ENCODE data around the gene PLCG2.

GRCh38 chr16:81734632-81735434, 44.3 kb upstream of the PLCG2 start:
- TF ChIP-seq, protein P1, sequence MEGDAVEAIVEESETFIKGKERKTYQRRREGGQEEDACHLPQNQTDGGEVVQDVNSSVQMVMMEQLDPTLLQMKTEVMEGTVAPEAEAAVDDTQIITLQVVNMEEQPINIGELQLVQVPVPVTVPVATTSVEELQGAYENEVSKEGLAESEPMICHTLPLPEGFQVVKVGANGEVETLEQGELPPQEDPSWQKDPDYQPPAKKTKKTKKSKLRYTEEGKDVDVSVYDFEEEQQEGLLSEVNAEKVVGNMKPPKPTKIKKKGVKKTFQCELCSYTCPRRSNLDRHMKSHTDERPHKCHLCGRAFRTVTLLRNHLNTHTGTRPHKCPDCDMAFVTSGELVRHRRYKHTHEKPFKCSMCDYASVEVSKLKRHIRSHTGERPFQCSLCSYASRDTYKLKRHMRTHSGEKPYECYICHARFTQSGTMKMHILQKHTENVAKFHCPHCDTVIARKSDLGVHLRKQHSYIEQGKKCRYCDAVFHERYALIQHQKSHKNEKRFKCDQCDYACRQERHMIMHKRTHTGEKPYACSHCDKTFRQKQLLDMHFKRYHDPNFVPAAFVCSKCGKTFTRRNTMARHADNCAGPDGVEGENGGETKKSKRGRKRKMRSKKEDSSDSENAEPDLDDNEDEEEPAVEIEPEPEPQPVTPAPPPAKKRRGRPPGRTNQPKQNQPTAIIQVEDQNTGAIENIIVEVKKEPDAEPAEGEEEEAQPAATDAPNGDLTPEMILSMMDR (IDR thresholded peaks at IDR 0.05; ENCODE audit: borderline replicate concordance, extremely low read depth, low read length, poor library complexity, severe bottlenecking) = no peak
- no peak for TF ChIP-seq EZH2 (IDR thresholded peaks at IDR 0.05; ENCODE audit: borderline replicate concordance, low read depth, low read length, severe bottlenecking)

All from DND-41 (cell line).